NCI-H524 treated with DMSO at 0.1 percent for 48 hours (cell line): ENCODE results near the gene CENPL.

ENCODE experiments used
- DNase-seq: peaks from one replicate; lab custom pipeline; 2025; lab: John Stamatoyannopoulos, UW

Gene CENPL

GRCh38 chr1:173758110-173758509, 66.6 kb downstream of the CENPL start:
- DNase-seq: no peak

GRCh38 chr1:173757666-173758065, 67.0 kb downstream of the CENPL start:
- DNase-seq: no peak

GRCh38 chr1:173753830-173754229, 70.9 kb downstream of the CENPL start:
- DNase-seq: no peak
